NCI-H774 (cell line): ENCODE results near the gene ARHGAP23.
"Not testable (repeated sequence)": the region's sequence is repeated elsewhere in the genome, so short reads cannot be mapped to it uniquely, and the experiment has no call there.

Experiments used
- DNase-seq: peaks from one replicate; lab custom pipeline; 2025; lab: John Stamatoyannopoulos, UW

The ARHGAP23 gene

GRCh38 chr17:38421871-38422827 lies 6.1 kb upstream of the ARHGAP23 start:
- DNase-seq, result no peak

GRCh38 chr17:38424297-38424972 lies 3.8 kb upstream of the ARHGAP23 start:
- no peak for DNase-seq

GRCh38 chr17:38425031-38425430 lies 3.2 kb upstream of the ARHGAP23 start:
- DNase-seq, result no peak

- DNase-seq, result no peak
These were observed 2.5 kb upstream of the ARHGAP23 start for GRCh38 chr17:38425744-38426143.

- no peak for DNase-seq
These were observed 1.8 kb upstream of the ARHGAP23 start for GRCh38 chr17:38426441-38426840.

- no peak for DNase-seq
These were observed 909 bp upstream of the ARHGAP23 start for GRCh38 chr17:38427160-38427949.

GRCh38 chr17:38428643-38429371 lies 543 bp downstream of the ARHGAP23 start:
- no peak for DNase-seq

GRCh38 chr17:38429476-38430100 lies 1.3 kb downstream of the ARHGAP23 start:
- no peak for DNase-seq

GRCh38 chr17:38430316-38430715 lies 2.1 kb downstream of the ARHGAP23 start:
- DNase-seq, result no peak

GRCh38 chr17:38430822-38431221 lies 2.6 kb downstream of the ARHGAP23 start:
- DNase-seq, result no peak

- no peak for DNase-seq
These were observed 3.3 kb downstream of the ARHGAP23 start for GRCh38 chr17:38431346-38432145.

GRCh38 chr17:38434178-38434665 lies 6.0 kb downstream of the ARHGAP23 start:
- no peak for DNase-seq

- no peak for DNase-seq
These were observed 7.5 kb downstream of the ARHGAP23 start for GRCh38 chr17:38435795-38436194.

- no peak for DNase-seq
These were observed 8.1 kb downstream of the ARHGAP23 start for GRCh38 chr17:38436386-38436785.

- not testable (repeated sequence) for DNase-seq
These were observed 9.0 kb downstream of the ARHGAP23 start for GRCh38 chr17:38437313-38437712.

- DNase-seq, result no peak
These were observed 11.2 kb downstream of the ARHGAP23 start for GRCh38 chr17:38439436-38439835.

GRCh38 chr17:38440614-38441397 lies 12.5 kb downstream of the ARHGAP23 start:
- DNase-seq, result no peak

GRCh38 chr17:38441429-38442061 lies 13.3 kb downstream of the ARHGAP23 start:
- DNase-seq, result no peak

- no peak for DNase-seq
These were observed 14.3 kb downstream of the ARHGAP23 start for GRCh38 chr17:38442548-38442947.
